NB4 (cell line): ENCODE results near the gene SCAMP5.

Experiments used
- DNase-seq: peaks from one replicate; pipeline ENCODE4 v3.0.0; 2010; ENCODE audit warnings: low read depth
- H3K4me3 ChIP-seq: one replicate; pipeline ENCODE4 v1.5.1; 2011; ENCODE audit warnings: mild to moderate bottlenecking, low read depth, low read length, moderate library complexity
- MYC ChIP-seq: IDR thresholded peaks from 2 replicates; pipeline ENCODE4 v1.6.1; 2011; ENCODE audit warnings: low read depth, low read length
- POLR2A ChIP-seq: IDR thresholded peaks from 2 replicates; pipeline ENCODE4 v1.6.1; 2011; ENCODE audit warnings: mild to moderate bottlenecking; ENCODE audit not compliant: insufficient read length; ENCODE audit errors: extremely low read depth
- TF ChIP-seq, protein P1 (sequence below): IDR thresholded peaks from 2 replicates; pipeline ENCODE4 v1.6.1; 2011; ENCODE audit warnings: low read depth, low read length
- TF ChIP-seq, protein P2 (sequence below): IDR thresholded peaks from one replicate; pipeline ENCODE4 v1.5.1; 2012; ENCODE audit warnings: low read depth, low read length

The SCAMP5 gene

DNA sequence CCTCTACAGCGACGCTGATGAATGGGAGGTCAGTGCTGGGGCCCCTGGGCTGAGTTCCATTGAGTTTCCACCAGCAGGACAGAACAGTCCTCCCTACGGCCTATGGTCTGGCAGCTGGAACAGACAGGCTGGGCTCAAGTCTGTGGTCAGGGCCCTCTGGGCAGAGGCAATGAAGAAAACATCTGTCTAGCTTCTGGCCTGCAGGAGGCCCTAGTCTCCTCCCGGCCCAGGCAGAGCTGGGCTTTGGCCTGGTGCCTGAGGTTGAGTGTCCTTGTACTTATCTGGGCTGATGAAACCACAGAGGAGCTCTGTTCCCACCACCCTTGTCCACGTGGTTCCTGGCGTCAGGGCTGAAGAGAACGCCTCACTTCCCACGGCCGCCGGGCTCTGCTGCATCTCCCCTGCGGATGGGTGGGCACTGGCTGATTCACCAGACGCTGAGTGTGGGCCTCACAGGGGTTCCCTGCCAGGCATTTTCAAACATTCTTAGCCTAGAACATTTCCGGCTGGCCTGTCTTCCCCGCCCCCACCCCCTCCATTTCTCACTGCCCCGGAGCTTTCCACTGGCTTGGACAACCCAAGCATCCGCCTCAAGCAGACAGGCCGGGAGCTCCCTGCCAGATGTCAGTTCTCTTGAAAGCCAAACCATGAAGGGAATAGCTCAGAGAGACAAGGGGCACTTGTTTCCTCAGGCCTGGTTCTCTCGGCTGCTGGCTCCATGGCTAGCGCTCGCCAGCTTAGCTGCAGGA is 48.3 kb downstream of the SCAMP5 start:
- H3K4me3 ChIP-seq: no peak overlapping the region
- DNase-seq: peak; percentile 90
- TF ChIP-seq POLR2A (no peak), MYC (peak; percentile 54)
- TF ChIP-seq, protein P1, sequence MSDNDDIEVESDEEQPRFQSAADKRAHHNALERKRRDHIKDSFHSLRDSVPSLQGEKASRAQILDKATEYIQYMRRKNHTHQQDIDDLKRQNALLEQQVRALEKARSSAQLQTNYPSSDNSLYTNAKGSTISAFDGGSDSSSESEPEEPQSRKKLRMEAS: peak; percentile 96
- TF ChIP-seq, protein P2, sequence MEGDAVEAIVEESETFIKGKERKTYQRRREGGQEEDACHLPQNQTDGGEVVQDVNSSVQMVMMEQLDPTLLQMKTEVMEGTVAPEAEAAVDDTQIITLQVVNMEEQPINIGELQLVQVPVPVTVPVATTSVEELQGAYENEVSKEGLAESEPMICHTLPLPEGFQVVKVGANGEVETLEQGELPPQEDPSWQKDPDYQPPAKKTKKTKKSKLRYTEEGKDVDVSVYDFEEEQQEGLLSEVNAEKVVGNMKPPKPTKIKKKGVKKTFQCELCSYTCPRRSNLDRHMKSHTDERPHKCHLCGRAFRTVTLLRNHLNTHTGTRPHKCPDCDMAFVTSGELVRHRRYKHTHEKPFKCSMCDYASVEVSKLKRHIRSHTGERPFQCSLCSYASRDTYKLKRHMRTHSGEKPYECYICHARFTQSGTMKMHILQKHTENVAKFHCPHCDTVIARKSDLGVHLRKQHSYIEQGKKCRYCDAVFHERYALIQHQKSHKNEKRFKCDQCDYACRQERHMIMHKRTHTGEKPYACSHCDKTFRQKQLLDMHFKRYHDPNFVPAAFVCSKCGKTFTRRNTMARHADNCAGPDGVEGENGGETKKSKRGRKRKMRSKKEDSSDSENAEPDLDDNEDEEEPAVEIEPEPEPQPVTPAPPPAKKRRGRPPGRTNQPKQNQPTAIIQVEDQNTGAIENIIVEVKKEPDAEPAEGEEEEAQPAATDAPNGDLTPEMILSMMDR: peak; percentile 41

DNA sequence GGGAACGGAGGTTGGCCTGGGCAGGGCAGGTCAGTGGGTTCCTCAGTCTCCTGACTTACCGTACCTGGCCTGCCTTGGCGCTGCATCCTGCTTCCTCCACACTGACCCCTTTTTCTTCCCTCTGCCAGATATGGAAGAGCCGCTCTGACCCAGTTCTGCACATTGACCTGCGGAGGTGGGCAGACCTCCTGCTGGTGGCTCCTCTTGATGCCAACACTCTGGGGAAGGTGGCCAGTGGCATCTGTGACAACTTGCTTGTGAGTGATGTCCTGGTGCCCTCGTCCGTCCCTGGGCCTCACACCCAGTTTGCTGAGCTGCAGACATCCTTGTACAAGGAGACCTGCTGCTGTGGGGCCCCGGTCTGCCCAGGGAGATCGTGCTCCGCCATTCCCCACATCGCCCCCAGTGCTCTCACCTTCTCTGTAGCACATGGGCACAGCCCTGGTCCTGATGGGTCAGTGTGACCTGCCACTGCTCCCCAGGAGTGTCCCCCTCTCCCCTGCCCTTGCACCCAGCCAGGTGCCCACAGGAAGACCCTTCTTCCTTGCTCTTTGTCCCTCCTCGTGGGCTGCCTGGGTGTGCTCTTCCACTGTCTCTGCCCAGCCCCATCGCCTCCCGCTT is 49.0 kb downstream of the SCAMP5 start:
- TF ChIP-seq, protein P1: no peak
- TF ChIP-seq POLR2A (no peak), MYC (no peak)
- TF ChIP-seq, protein P2: no peak
- H3K4me3 ChIP-seq: no peak overlapping the region
- no peak for DNase-seq

DNA sequence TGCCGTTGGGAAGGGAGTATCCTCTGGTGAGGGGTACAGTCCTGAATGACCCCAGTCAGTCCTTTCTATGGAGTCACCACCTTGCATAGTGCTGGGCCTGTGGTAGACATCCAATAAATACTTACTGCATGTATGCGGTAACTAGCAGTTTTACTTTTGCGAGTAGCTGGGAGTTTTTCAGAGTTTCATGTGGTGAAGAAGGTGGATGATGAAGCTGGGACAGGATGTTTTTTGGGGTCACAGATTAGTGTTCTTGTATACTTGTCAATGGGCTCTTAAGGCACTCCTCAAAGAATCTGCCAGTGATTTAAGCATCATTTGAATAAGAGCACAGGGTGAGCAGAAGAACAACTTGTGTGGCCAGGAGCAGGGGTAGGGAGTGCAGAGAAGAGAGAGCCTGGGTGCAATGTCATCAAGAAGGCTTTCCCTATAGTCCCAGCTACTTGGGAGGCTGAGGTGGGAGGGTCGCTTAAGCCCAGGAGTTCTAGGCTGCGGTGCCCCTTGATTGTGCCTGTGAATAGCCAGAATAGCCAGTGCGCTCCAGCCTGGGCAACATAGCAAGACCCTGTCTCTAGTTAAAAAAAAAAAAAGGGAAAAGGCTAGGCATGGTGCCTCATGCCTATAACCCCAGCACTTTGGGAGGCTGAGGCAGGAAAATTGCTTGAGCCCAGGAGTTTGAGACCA is 50.1 kb downstream of the SCAMP5 start:
- no peak for TF ChIP-seq MYC
- TF ChIP-seq, protein P2: no peak
- TF ChIP-seq, protein P1: no peak
- H3K4me3 ChIP-seq: no peak overlapping the region
- DNase-seq: no peak

DNA sequence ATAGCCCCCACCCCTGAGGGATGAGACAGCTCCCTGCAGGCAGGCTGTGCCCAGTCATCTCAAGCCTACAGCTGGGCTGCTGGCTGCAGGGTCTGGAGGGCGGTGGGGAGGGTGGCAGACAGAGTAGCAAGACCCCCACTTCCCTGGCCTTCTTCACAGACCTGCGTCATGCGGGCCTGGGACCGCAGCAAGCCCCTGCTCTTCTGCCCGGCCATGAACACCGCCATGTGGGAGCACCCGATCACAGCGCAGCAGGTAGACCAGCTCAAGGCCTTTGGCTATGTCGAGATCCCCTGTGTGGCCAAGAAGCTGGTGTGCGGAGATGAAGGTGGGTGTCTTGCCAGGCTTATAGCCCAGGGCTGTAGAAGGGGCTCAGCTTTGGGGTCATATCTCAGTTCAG is 53.0 kb downstream of the SCAMP5 start:
- DNase-seq: no peak
- H3K4me3 ChIP-seq: no peak overlapping the region
- TF ChIP-seq, protein P1: no peak
- TF ChIP-seq MYC (no peak), POLR2A (no peak)
- TF ChIP-seq, protein P2: no peak

DNA sequence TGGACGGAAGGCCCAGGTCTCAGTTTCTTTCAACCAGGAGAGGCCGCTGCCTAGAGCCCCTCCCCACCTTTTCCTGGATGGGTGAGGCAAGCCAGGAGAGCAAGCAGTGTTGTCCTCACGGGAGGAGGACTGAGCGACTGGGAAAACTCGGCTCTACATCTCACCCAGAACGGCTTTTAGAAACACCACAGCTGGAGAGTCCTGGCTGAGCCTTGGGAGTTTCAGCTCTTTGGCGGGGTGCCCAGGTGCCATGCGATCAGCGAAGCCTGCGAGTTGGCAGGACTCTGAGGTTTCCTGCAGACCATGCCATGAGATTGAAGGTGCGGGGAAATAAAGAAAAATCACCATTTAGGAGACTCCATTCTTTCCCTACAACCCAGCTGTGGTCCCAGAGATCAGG is 54.0 kb downstream of the SCAMP5 start:
- no peak for DNase-seq
- TF ChIP-seq, protein P2: no peak
- TF ChIP-seq MYC (no peak), POLR2A (no peak)
- TF ChIP-seq, protein P1: no peak
- no peak overlapping the region for H3K4me3 ChIP-seq
